ENCODE measurements around the gene SLC16A3. TPM values are rescaled to one million over a fixed set of nuclear protein-coding genes. Genes with fewer than 3 reads are reported as not detected.
A peak's percentile ranks its signal among the peaks of the same experiment; 100 is the strongest.

SLC16A3 gene
- total RNA-seq, 3 donors from 2014 or later = 22.0 to 31.5 (median 26.3) TPM

- no peak for DNase-seq
- no peak for ATAC-seq
- Mint-ChIP-seq H3K9me3 (no peaks in the 10 kb centered on the region), H3K4me3 (no peak overlapping the region), H3K36me3 (ENCODE audit: insufficient read depth) (no peaks in the 10 kb centered on the region), H3K4me1 (ENCODE audit: low read depth) (peaks cover 28% of the 10 kb centered on the region), H3K27me3 (ENCODE audit: low read depth) (no peaks in the 10 kb centered on the region)
Observed at GRCh38 chr17:82234211-82235055, 5.6 kb downstream of the SLC16A3 start.

GRCh38 chr17:82235056-82235774 is 6.4 kb downstream of the SLC16A3 start:
- no peaks in the 10 kb centered on the region for H3K27me3 Mint-ChIP-seq (ENCODE audit: low read depth)
- ATAC-seq = no peak

GRCh38 chr17:82235775-82236141 is 6.9 kb downstream of the SLC16A3 start:
- Mint-ChIP-seq H3K9me3 (no peaks in the 10 kb centered on the region), H3K27me3 (ENCODE audit: low read depth) (no peaks in the 10 kb centered on the region), H3K4me3 (no peak overlapping the region), H3K4me1 (ENCODE audit: low read depth) (peaks cover 30% of the 10 kb centered on the region), H3K36me3 (ENCODE audit: insufficient read depth) (no peaks in the 10 kb centered on the region)
- ATAC-seq (no peak), DNase-seq (no peak)

More at GRCh38 chr17:82235056-82235774, 6.4 kb downstream of the SLC16A3 start:
- Mint-ChIP-seq H3K36me3 (ENCODE audit: insufficient read depth) (no peaks in the 10 kb centered on the region), H3K4me3 (no peak overlapping the region), H3K9me3 (no peaks in the 10 kb centered on the region), H3K4me1 (ENCODE audit: low read depth) (peaks cover 27% of the 10 kb centered on the region)
- no peak for DNase-seq

- Mint-ChIP-seq H3K4me3 (no peak overlapping the region), H3K36me3 (ENCODE audit: insufficient read depth) (no peaks in the 10 kb centered on the region), H3K27me3 (ENCODE audit: low read depth) (no peaks in the 10 kb centered on the region), H3K4me1 (ENCODE audit: low read depth) (peaks cover 36% of the 10 kb centered on the region), H3K9me3 (no peaks in the 10 kb centered on the region)
- ATAC-seq (peak; percentile 37 to 51), DNase-seq (peak; percentile 67)
Observed at GRCh38 chr17:82236142-82236971, 7.5 kb downstream of the SLC16A3 start.

GRCh38 chr17:82237083-82237745 is 8.4 kb downstream of the SLC16A3 start:
- ATAC-seq (no peak), DNase-seq (no peak)
- Mint-ChIP-seq H3K4me3 (no peak overlapping the region), H3K4me1 (ENCODE audit: low read depth) (peaks cover 41% of the 10 kb centered on the region), H3K36me3 (ENCODE audit: insufficient read depth) (no peaks in the 10 kb centered on the region), H3K27me3 (ENCODE audit: low read depth) (no peaks in the 10 kb centered on the region), H3K9me3 (no peaks in the 10 kb centered on the region)

GRCh38 chr17:82237746-82238471 is 9.1 kb downstream of the SLC16A3 start:
- Mint-ChIP-seq H3K36me3 (ENCODE audit: insufficient read depth) (peaks cover 4% of the 10 kb centered on the region), H3K4me1 (ENCODE audit: low read depth) (peaks cover 45% of the 10 kb centered on the region), H3K9me3 (no peaks in the 10 kb centered on the region), H3K4me3 (no peak overlapping the region), H3K27me3 (ENCODE audit: low read depth) (no peaks in the 10 kb centered on the region)
- ATAC-seq (peak; percentile 2 to 3), DNase-seq (no peak)

- H3K4me1 Mint-ChIP-seq (ENCODE audit: low read depth) = peaks cover 45% of the 10 kb centered on the region
- peaks cover 4% of the 10 kb centered on the region for H3K36me3 Mint-ChIP-seq (ENCODE audit: insufficient read depth)
- H3K4me3 Mint-ChIP-seq = peak overlapping the region; percentile 76
- DNase-seq (peak; percentile 66), ATAC-seq (peak; percentile 61 to 63)
- H3K9me3 Mint-ChIP-seq = no peaks in the 10 kb centered on the region
- H3K27me3 Mint-ChIP-seq (ENCODE audit: low read depth) = no peaks in the 10 kb centered on the region
Observed at GRCh38 chr17:82238472-82239201, 9.8 kb downstream of the SLC16A3 start.

GRCh38 chr17:82239401-82239925 is 10.6 kb downstream of the SLC16A3 start:
- H3K4me1 Mint-ChIP-seq (ENCODE audit: low read depth) = peaks cover 47% of the 10 kb centered on the region
- ATAC-seq = no peak

GRCh38 chr17:82239926-82240505 is 11.2 kb downstream of the SLC16A3 start:
- no peak for DNase-seq
- no peak overlapping the region for H3K4me3 Mint-ChIP-seq
- H3K36me3 Mint-ChIP-seq (ENCODE audit: insufficient read depth) = peaks cover 14% of the 10 kb centered on the region
- H3K4me1 Mint-ChIP-seq (ENCODE audit: low read depth) = peaks cover 47% of the 10 kb centered on the region
- H3K27me3 Mint-ChIP-seq (ENCODE audit: low read depth) = no peaks in the 10 kb centered on the region
- H3K9me3 Mint-ChIP-seq = no peaks in the 10 kb centered on the region
- no peak for ATAC-seq

More at GRCh38 chr17:82239401-82239925, 10.6 kb downstream of the SLC16A3 start:
- H3K27me3 Mint-ChIP-seq (ENCODE audit: low read depth) = no peaks in the 10 kb centered on the region
- no peak for DNase-seq
- peaks cover 10% of the 10 kb centered on the region for H3K36me3 Mint-ChIP-seq (ENCODE audit: insufficient read depth)
- no peaks in the 10 kb centered on the region for H3K9me3 Mint-ChIP-seq
- H3K4me3 Mint-ChIP-seq = no peak overlapping the region

GRCh38 chr17:82240506-82241182 is 11.8 kb downstream of the SLC16A3 start:
- Mint-ChIP-seq H3K9me3 (no peaks in the 10 kb centered on the region), H3K4me3 (no peak overlapping the region), H3K27me3 (ENCODE audit: low read depth) (no peaks in the 10 kb centered on the region), H3K36me3 (ENCODE audit: insufficient read depth) (peaks cover 14% of the 10 kb centered on the region), H3K4me1 (ENCODE audit: low read depth) (peaks cover 47% of the 10 kb centered on the region)
- ATAC-seq (no peak), DNase-seq (no peak)

GRCh38 chr17:82241183-82241925 is 12.5 kb downstream of the SLC16A3 start:
- peak; percentile 39 to 45 for ATAC-seq
- Mint-ChIP-seq H3K4me1 (ENCODE audit: low read depth) (peaks cover 46% of the 10 kb centered on the region), H3K27me3 (ENCODE audit: low read depth) (no peaks in the 10 kb centered on the region), H3K9me3 (no peaks in the 10 kb centered on the region), H3K4me3 (no peak overlapping the region), H3K36me3 (ENCODE audit: insufficient read depth) (peaks cover 19% of the 10 kb centered on the region)
- DNase-seq = no peak
